Tibial artery (tissue), 4 donors: ENCODE results near the gene PRKD3.

Experiments
- DNase-seq, 2 donors: peaks; one replicate each; pipeline ENCODE4 v3.0.0-alpha.2; 2019
- H3K27ac ChIP-seq, 2 donors: fragments of 200-600 bp; sonication (generic) in 1 of 2; 1 replicate in 1 of 2; 2 replicates in 1 of 2; pipeline ENCODE4 v1.5.1; 2018 to 2019; ENCODE audit warnings: mild to moderate bottlenecking in 1 of 2
- H3K27me3 ChIP-seq, 2 donors: fragments of 200-600 bp; sonication (generic) in 1 of 2; one replicate each; pipeline versions ENCODE4 v1.5.1 to v1.6.0; 2016 to 2019
- H3K36me3 ChIP-seq, 3 donors: fragments of 200-600 bp; sonication (generic) in 2 of 3; one replicate each; pipeline ENCODE4 v1.5.1; 2016 to 2019; ENCODE audit warnings: mild to moderate bottlenecking in 2 of 3
- H3K4me1 ChIP-seq, 4 donors: fragments of 200-600 bp; sonication (generic) in 2 of 4; 1 replicate in 3 of 4; 2 replicates in 1 of 4; pipeline ENCODE4 v1.5.1; 2016 to 2019
- H3K4me3 ChIP-seq, 2 donors: fragments of 200-600 bp; sonication (generic) in 1 of 2; 1 replicate in 1 of 2; 2 replicates in 1 of 2; pipeline ENCODE4 v1.5.1; 2018 to 2019; ENCODE audit warnings: mild to moderate bottlenecking in 2 of 2
- H3K9me3 ChIP-seq, 3 donors: fragments of 200-600 bp; sonication (generic) in 1 of 3; one replicate each; pipeline ENCODE4 v1.5.1; 2016 to 2019
- intact Hi-C: fragments of 100-400 bp; cut with DNase I; formaldehyde crosslinking; loops from one replicate; pipeline ENCODE4 v1.15.0; 2023; ENCODE audit warnings: low total_unique reads
- TF ChIP-seq, protein P1 (sequence below), 2 experiments: fragments of 200-600 bp in 1 of 2; fragments of 450-650 bp in 1 of 2; IDR thresholded peaks; one replicate each; pipeline ENCODE4 v1.5.1; 2017 to 2019; ENCODE audit warnings: antibody characterized with exemption in 2 of 2, mild to moderate bottlenecking in 1 of 2, moderate library complexity in 1 of 2

PRKD3 gene

DNA sequence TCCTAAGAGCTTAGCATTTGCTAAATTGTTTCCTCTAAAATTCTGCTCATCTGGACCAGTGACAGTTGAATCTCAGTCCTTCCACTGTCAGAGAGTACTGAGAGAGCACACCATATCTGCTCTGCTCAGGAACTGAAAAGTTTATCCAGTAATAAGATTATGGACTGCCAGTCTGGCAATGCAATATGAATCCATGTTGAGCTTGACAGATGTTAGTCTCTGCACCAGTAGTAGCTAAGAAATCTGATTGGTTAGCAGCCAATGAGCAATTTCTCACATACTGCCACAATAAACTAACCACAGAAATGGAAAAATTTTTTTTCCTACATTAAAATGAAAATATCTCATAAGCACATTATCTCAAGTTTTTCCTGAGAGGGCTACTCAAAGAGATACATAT is 2.3 kb downstream of the PRKD3 start:
- H3K4me1 ChIP-seq = peaks cover 0 to 63% (median 15%) of the 10 kb centered on the region in 4 donors
- intact Hi-C loops = loop anchor here (10.0 kb wide), 1 partner anchor 88 kb away; the partner anchor contains the start of genes CEBPZ and NDUFAF7
- TF ChIP-seq, protein P1, sequence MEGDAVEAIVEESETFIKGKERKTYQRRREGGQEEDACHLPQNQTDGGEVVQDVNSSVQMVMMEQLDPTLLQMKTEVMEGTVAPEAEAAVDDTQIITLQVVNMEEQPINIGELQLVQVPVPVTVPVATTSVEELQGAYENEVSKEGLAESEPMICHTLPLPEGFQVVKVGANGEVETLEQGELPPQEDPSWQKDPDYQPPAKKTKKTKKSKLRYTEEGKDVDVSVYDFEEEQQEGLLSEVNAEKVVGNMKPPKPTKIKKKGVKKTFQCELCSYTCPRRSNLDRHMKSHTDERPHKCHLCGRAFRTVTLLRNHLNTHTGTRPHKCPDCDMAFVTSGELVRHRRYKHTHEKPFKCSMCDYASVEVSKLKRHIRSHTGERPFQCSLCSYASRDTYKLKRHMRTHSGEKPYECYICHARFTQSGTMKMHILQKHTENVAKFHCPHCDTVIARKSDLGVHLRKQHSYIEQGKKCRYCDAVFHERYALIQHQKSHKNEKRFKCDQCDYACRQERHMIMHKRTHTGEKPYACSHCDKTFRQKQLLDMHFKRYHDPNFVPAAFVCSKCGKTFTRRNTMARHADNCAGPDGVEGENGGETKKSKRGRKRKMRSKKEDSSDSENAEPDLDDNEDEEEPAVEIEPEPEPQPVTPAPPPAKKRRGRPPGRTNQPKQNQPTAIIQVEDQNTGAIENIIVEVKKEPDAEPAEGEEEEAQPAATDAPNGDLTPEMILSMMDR (IDR thresholded peaks at IDR 0.05) = no peak
- H3K27me3 ChIP-seq = no peaks in the 10 kb centered on the region
- H3K4me3 ChIP-seq = peak overlapping the region; percentile 82 to 83
- peak overlapping the region; percentile 96 for H3K27ac ChIP-seq
- H3K9me3 ChIP-seq = no peaks in the 10 kb centered on the region
- no peak for DNase-seq
- H3K36me3 ChIP-seq = no peaks in the 10 kb centered on the region

DNA sequence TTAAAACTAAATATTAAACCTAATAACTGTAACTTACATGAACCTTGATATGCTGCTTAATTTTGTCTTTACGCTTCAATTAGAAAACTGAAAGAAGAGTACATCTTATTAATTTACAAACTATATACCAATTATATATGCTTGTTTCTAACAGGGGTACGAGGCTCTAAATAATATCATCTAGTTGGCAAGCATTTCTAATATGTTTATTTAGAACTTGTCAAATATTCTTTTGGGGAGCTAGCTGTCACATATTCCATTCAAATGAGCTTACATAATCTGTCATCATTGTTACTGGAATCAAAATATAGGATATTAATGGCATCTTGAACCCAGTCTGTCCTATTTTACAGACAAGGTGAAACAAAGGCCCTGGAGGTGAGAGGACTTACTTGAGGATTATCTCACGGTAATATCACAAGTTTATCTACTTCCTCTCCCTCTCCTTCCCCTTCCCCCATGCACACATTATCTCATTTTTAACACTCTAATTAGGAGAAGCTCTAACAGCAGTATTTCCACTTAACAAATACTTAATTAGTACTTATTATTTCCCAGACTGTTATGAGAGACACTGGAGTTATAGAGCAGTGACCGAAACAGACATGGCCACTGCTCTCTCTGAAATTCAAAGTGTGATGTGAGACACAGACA is 3.5 kb downstream of the PRKD3 start:
- no peaks in the 10 kb centered on the region for H3K27me3 ChIP-seq
- no peaks in the 10 kb centered on the region for H3K9me3 ChIP-seq
- H3K27ac ChIP-seq = no peak overlapping the region
- intact Hi-C loops = loop anchor here (10.0 kb wide), 1 partner anchor 86 kb away; the partner anchor contains the start of genes CEBPZ and NDUFAF7
- DNase-seq = no peak
- H3K36me3 ChIP-seq = peaks cover 0 to 2% (median 0%) of the 10 kb centered on the region in 3 donors
- TF ChIP-seq, protein P1 (IDR thresholded peaks at IDR 0.05) = no peak
- no peak overlapping the region for H3K4me3 ChIP-seq
- peaks cover 0 to 67% (median 15%) of the 10 kb centered on the region in 4 donors for H3K4me1 ChIP-seq

DNA sequence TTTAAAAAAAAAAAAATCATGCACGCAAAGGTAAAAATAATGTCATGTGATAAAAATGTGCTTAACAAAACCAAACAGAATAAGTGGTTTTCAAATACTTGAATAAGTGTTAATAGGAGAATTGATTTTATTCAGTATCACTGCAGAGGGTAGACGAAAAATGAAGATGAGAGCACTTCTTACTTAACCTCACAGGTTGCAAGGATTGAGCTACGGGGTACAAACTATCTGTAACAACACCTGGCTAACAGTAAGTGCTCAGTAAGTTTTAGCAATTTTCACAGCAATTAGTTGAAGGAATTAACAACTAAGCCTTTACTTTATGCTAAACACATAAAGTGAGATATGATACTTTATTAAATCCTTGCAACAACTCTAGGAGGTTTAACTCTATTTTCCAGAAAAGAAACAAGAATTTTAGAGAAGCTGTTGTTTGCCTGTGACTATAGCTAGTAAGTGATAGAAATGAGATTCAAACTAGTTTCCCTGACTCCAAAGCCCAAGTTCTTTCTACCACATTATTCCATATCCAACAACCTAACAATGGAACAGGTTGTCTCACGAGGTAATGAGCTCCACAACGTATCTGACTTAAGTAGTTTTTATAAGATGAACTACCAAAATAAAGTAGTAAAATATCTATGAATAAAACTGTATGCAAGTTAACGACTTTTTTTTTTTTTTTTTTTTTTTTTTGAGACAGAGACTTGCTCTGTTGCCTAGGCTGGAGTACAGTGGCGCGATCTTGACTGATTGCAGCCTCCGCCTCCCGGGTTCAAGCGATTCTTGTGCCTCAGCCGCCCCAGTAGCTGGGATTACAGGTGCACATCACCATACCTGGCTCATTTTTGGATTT is 4.7 kb downstream of the PRKD3 start:
- TF ChIP-seq, protein P1 (IDR thresholded peaks at IDR 0.05) = no peak
- Histone ChIP-seq H3K9me3 (no peaks in the 10 kb centered on the region), H3K27ac (no peak overlapping the region), H3K4me3 (no peak overlapping the region), H3K27me3 (no peaks in the 10 kb centered on the region), H3K4me1 (peaks cover 0 to 74% (median 15%) of the 10 kb centered on the region in 4 donors), H3K36me3 (peaks cover 0 to 4% (median 0%) of the 10 kb centered on the region in 3 donors)
- DNase-seq = no peak
- intact Hi-C loops = loop anchor here (10.0 kb wide), 1 partner anchor 85 kb away; the partner anchor contains the start of genes CEBPZ and NDUFAF7

DNA sequence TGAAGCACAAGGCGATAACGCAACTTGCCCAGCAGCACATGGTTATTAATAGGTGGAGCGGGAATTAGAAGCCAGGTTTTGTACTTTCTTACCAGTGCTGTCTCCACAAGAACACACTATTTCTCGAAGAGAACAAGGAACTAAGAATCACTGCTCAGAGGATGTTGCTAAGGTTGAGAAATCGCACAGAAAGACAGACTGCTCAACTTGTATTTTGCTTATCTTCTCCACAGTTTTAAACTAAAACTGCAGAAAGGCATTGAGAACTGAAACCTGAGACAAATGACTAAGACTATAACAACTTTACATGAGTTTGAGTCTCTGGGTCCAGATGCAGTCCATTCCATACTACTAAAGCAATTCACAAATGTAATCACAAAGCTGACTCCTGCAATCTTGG is 6.2 kb downstream of the PRKD3 start:
- intact Hi-C loops = no loop called here
- H3K27me3 ChIP-seq = no peaks in the 10 kb centered on the region
- TF ChIP-seq, protein P1 (IDR thresholded peaks at IDR 0.05) = no peak
- H3K4me1 ChIP-seq = peaks cover 0 to 88% (median 16%) of the 10 kb centered on the region in 4 donors
- H3K9me3 ChIP-seq = no peaks in the 10 kb centered on the region
- DNase-seq = no peak
- no peak overlapping the region for H3K4me3 ChIP-seq
- no peak overlapping the region for H3K27ac ChIP-seq
- H3K36me3 ChIP-seq = peaks cover 0 to 4% (median 0%) of the 10 kb centered on the region in 3 donors

DNA sequence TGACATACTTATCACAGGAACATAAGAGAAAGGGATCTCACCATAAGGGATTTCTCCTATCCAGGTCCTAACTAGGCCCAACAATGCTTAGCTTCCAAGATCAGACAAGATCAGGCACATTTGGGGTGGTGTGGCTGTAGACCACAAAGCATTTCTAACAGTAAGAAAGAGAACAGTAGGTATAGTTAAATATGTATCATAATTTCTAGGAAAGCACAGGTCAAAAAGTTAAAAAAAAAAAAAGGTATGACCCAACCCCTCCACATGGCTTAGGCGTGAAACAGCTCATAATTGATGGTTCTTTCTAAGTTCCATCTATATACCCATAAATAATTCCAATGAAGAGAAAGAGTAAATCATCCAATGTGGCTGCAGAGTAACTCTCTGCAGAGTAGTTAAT is 6.9 kb downstream of the PRKD3 start:
- Histone ChIP-seq H3K36me3 (peaks cover 0 to 4% (median 0%) of the 10 kb centered on the region in 3 donors), H3K27ac (no peak overlapping the region)
- TF ChIP-seq, protein P1 (IDR thresholded peaks at IDR 0.05) = no peak

More for the DNA sequence above, 6.9 kb downstream of the PRKD3 start:
- intact Hi-C loops = no loop called here
- Histone ChIP-seq H3K4me3 (no peak overlapping the region), H3K4me1 (peaks cover 0 to 92% (median 17%) of the 10 kb centered on the region in 4 donors), H3K9me3 (no peaks in the 10 kb centered on the region), H3K27me3 (no peaks in the 10 kb centered on the region)
- DNase-seq = no peak
